GM21423 (cell line): Measurements from ENCODE around the gene LAD1.

Experiments used
- ATAC-seq: cut with Tn5 transposase; IDR thresholded peaks from one replicate; pipeline ENCODE4 v1.9.1; 2021; ENCODE audit warnings: mild to moderate bottlenecking, moderate library complexity; ENCODE audit not compliant: unreplicated experiment

The LAD1 gene

GRCh38 chr1:201394591-201394990, 4.5 kb downstream of the LAD1 start:
- no peak for ATAC-seq

GRCh38 chr1:201393076-201393475, 6.0 kb downstream of the LAD1 start:
- ATAC-seq, result no peak

GRCh38 chr1:201391651-201392511, 7.2 kb downstream of the LAD1 start:
- ATAC-seq, result no peak

- ATAC-seq, result no peak
Measured at GRCh38 chr1:201391225-201391624, 7.9 kb downstream of the LAD1 start.

- ATAC-seq, result no peak
Measured at GRCh38 chr1:201389051-201389450, 10.1 kb downstream of the LAD1 start.

- no peak for ATAC-seq
Measured at GRCh38 chr1:201386208-201386607, 12.9 kb downstream of the LAD1 start.

- ATAC-seq, result peak; percentile 79
Measured at GRCh38 chr1:201385299-201385891, 13.7 kb downstream of the LAD1 start.

GRCh38 chr1:201384406-201384782, 14.7 kb downstream of the LAD1 start:
- ATAC-seq, result no peak

- ATAC-seq, result no peak
Measured at GRCh38 chr1:201383647-201384405, 15.3 kb downstream of the LAD1 start.

- no peak for ATAC-seq
Measured at GRCh38 chr1:201381130-201381529, 18.0 kb downstream of the LAD1 start.

GRCh38 chr1:201379733-201380242, 19.3 kb downstream of the LAD1 start:
- no peak for ATAC-seq

GRCh38 chr1:201378804-201379203, 20.3 kb downstream of the LAD1 start:
- ATAC-seq, result no peak

GRCh38 chr1:201377611-201378092, 21.5 kb downstream of the LAD1 start, which contains the start of gene TNNT2:
Gene TNNT2 (minus strand): TSS chr1:201377680. CDS start chr1:201373254, 4,426 bp downstream.
- no peak for ATAC-seq

GRCh38 chr1:201376464-201377374, 22.4 kb downstream of the LAD1 start:
- ATAC-seq, result no peak

- ATAC-seq, result no peak
Measured at GRCh38 chr1:201376107-201376463, 23.0 kb downstream of the LAD1 start.

GRCh38 chr1:201375169-201375568, 24.0 kb downstream of the LAD1 start:
- ATAC-seq, result no peak

- ATAC-seq, result no peak
Measured at GRCh38 chr1:201374364-201374763, 24.8 kb downstream of the LAD1 start.

GRCh38 chr1:201371792-201372191, 27.3 kb downstream of the LAD1 start:
- no peak for ATAC-seq

- no peak for ATAC-seq
Measured at GRCh38 chr1:201371276-201371675, 27.8 kb downstream of the LAD1 start.

GRCh38 chr1:201370500-201370899, 28.6 kb downstream of the LAD1 start:
- no peak for ATAC-seq
